Colonic mucosa (tissue), 4 donors: ENCODE data around the gene NCAM1. TPM values are rescaled to one million over a fixed set of nuclear protein-coding genes. Genes with fewer than 3 reads are reported as not detected.

Experiments
- DNase-seq: peaks from one replicate; pipeline ENCODE4 v3.0.0-alpha.2; 2020
- H3K27ac ChIP-seq: fragments of 200-600 bp; one replicate; pipeline ENCODE4 v1.8.0; 2021
- H3K27me3 ChIP-seq: fragments of 200-600 bp; one replicate; pipeline ENCODE4 v1.8.0; 2021
- H3K36me3 ChIP-seq: fragments of 200-600 bp; one replicate; pipeline ENCODE4 v1.8.0; 2021
- H3K4me1 ChIP-seq: fragments of 200-600 bp; one replicate; pipeline ENCODE4 v1.8.0; 2021; ENCODE audit warnings: mild to moderate bottlenecking
- H3K4me3 ChIP-seq: fragments of 200-600 bp; one replicate; pipeline ENCODE4 v1.8.0; 2021
- H3K9ac ChIP-seq, 2 donors: one replicate each; pipeline ENCODE4 v1.7.0; 2013; ENCODE audit warnings: control low read depth in 2 of 2, low read depth in 2 of 2, low read length in 2 of 2
- H3K9me3 ChIP-seq: fragments of 200-600 bp; one replicate; pipeline ENCODE4 v1.8.0; 2021
- intact Hi-C: fragments of 100-400 bp; cut with DNase I; formaldehyde crosslinking; loops from one replicate; pipeline ENCODE4 v1.14.1; 2022
- total RNA-seq, 2 donors: library from RNA; stranded (reverse); fragmentation: NEBNext Ultra II Directional in 1 of 2; extraction: Animal tissue kit (Norgen Biotek cat#: 25700) in 1 of 2; gene quantifications; one replicate each; pipeline ENCODE4 v1.2.1, GENCODE V29; 2021
- TF ChIP-seq, protein P1 (sequence below): fragments of 200-600 bp; IDR thresholded peaks from one replicate; pipeline ENCODE4 v1.8.0; 2022; ENCODE audit warnings: antibody characterized with exemption, mild to moderate bottlenecking
- donor health status: healthy.
- donor health status: DM: no; HTN: no; CAD: no.
- donor health status: DM: no; HTN: no; CAD: no.

Gene NCAM1
- total RNA-seq, 2 donors from 2014 or later: 2.3 to 10.7 TPM

DNA sequence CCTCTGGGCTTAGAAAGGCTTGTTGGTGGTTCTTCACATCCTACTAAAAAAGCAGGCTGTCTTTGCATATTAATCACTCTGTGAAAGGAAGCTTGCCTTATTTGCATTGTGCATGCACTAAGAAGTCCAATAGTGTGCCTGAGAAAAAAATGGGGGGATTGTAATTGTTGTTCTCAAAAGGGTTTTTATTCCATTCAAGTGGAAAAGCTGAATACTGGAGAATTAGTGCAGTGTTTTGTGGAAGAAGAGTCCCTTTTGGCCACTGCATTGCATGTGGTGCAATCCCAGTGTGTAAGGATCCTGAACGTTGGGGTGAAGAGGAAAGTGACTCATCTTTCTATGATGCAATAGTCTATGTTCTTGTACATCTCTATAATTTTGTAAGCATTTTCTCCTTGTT, 16.5 kb downstream of the NCAM1 start:
- Histone ChIP-seq H3K27me3 (no peaks in the 10 kb centered on the region), H3K9me3 (no peaks in the 10 kb centered on the region), H3K36me3 (no peaks in the 10 kb centered on the region), H3K4me1 (no peaks in the 10 kb centered on the region), H3K27ac (no peak overlapping the region), H3K9ac (no peak overlapping the region), H3K4me3 (no peak overlapping the region)
- no peak for DNase-seq
- TF ChIP-seq, protein P1, sequence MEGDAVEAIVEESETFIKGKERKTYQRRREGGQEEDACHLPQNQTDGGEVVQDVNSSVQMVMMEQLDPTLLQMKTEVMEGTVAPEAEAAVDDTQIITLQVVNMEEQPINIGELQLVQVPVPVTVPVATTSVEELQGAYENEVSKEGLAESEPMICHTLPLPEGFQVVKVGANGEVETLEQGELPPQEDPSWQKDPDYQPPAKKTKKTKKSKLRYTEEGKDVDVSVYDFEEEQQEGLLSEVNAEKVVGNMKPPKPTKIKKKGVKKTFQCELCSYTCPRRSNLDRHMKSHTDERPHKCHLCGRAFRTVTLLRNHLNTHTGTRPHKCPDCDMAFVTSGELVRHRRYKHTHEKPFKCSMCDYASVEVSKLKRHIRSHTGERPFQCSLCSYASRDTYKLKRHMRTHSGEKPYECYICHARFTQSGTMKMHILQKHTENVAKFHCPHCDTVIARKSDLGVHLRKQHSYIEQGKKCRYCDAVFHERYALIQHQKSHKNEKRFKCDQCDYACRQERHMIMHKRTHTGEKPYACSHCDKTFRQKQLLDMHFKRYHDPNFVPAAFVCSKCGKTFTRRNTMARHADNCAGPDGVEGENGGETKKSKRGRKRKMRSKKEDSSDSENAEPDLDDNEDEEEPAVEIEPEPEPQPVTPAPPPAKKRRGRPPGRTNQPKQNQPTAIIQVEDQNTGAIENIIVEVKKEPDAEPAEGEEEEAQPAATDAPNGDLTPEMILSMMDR: no peak
- intact Hi-C loops: no loop called here

DNA sequence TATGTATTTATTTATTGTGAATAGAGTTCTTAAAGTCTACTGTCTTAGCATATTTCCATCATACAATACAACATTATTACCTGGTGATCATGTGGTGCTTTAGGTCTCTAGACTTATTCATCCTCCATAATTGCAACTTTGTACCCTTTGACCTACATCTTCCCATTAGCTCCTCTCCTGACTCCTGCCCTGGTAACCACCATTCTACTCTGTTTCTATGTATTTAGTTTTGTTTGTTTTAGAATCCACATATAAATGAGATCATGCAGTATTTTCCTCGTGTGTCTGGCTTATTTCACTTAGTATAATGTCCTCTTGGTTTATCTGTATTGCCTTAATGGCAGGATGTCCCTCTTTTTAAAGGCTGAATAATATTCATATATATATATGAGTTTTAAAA, 22.7 kb downstream of the NCAM1 start:
- Histone ChIP-seq H3K4me3 (no peak overlapping the region), H3K27ac (no peak overlapping the region), H3K9ac (no peak overlapping the region), H3K27me3 (no peaks in the 10 kb centered on the region), H3K4me1 (no peaks in the 10 kb centered on the region), H3K9me3 (no peaks in the 10 kb centered on the region), H3K36me3 (no peaks in the 10 kb centered on the region)
- intact Hi-C loops: no loop called here
- DNase-seq: no peak
- TF ChIP-seq, protein P1: no peak

DNA sequence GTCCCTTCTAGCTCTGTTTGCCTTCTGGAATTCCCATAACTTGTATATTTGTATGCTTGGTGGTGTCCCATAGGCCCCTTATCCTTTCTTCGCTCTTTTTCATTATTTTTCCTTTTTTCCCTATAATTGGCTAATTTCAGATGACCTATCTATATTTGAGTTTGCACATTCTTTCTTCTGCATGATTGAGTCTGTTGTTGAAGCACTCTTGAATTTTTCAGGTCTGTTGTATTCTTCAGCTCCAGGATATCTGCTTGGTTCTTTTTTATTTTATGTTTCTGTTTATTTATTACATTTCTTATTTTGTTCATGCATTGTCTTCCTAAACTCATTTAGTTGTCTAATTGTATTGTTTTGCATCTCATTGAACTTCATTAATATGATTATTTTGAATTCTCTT, 28.0 kb downstream of the NCAM1 start:
- Histone ChIP-seq H3K4me3 (no peak overlapping the region), H3K36me3 (no peaks in the 10 kb centered on the region), H3K9ac (no peak overlapping the region), H3K27me3 (no peaks in the 10 kb centered on the region), H3K27ac (no peak overlapping the region), H3K4me1 (no peaks in the 10 kb centered on the region), H3K9me3 (no peaks in the 10 kb centered on the region)
- DNase-seq: no peak
- intact Hi-C loops: no loop called here
- TF ChIP-seq, protein P1: no peak

DNA sequence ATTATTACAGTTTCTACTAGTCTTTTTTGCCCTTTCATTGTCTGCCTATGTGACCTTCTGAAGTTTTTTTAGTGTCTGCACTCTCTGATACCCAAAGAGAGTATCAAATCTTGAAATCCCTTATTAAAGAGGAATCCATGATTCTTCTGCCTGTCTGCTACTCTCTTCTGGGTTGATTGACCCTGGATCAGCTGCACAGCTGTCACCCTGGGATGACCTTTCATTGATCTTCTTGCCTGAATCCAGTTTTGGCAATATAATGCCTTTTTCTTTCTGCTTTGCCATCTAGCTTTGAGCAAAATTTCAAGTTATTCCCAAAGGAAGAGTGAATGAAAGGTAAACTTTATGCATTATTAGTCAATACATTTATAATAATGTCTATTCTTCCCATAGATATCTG, 32.6 kb downstream of the NCAM1 start:
- H3K27me3 ChIP-seq: no peaks in the 10 kb centered on the region
- H3K9me3 ChIP-seq: no peaks in the 10 kb centered on the region
- no peak overlapping the region for H3K9ac ChIP-seq
- TF ChIP-seq, protein P1: no peak
- intact Hi-C loops: no loop called here
- H3K36me3 ChIP-seq: no peaks in the 10 kb centered on the region
- no peak for DNase-seq
- no peaks in the 10 kb centered on the region for H3K4me1 ChIP-seq
- H3K4me3 ChIP-seq: no peak overlapping the region
- no peak overlapping the region for H3K27ac ChIP-seq

DNA sequence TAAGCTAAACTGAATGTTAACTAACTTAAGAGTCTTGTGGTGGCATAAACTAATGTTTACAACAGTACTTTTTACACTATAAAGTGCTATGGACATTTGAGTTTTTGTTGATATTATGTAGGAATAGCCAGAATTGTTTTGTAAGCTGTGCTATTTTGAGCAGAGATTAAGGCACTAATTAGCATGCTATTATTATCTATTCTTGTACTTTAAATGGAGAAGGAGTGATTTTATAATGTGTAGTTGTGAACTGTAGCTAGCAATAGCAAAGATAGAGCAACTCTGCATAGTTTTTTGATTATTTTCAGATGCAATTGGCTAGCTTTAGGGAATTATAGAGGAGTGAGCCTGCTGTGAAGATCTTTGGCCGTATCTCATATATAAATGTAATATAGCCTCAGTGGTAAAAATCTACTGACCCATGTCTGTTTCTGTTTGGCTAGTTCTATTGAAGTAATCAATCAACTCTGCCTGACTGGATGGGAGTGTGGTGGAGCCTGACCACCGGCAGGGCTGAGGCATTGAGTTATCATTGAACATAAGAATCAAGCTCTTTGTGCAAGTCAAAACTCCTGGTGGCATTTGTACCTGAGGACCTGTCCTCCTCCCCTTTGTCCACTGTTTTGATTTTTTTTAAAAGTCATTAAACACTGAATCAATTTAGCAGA, 34.3 kb downstream of the NCAM1 start:
- TF ChIP-seq, protein P1: no peak
- H3K36me3 ChIP-seq: no peaks in the 10 kb centered on the region
- H3K9ac ChIP-seq: no peak overlapping the region
- H3K27me3 ChIP-seq: no peaks in the 10 kb centered on the region
- no peaks in the 10 kb centered on the region for H3K9me3 ChIP-seq
- no peaks in the 10 kb centered on the region for H3K4me1 ChIP-seq
- no peak for DNase-seq
- intact Hi-C loops: no loop called here
- H3K27ac ChIP-seq: no peak overlapping the region
- no peak overlapping the region for H3K4me3 ChIP-seq
